Uterus (tissue), 4 donors: ENCODE data around the gene TMEM184B. TPM values are rescaled to one million over a fixed set of nuclear protein-coding genes. Genes with fewer than 3 reads are reported as not detected.

Experiments used
- DNase-seq, 2 donors: peaks; one replicate each; pipeline ENCODE4 v3.0.0-alpha.2; 2019 to 2020
- H3K27ac ChIP-seq, 2 donors: fragments of 200-600 bp; sonication (generic); 1 replicate in 1 of 2; 2 replicates in 1 of 2; pipeline ENCODE4 v1.5.1; 2016 to 2018
- H3K27me3 ChIP-seq, 2 donors: fragments of 200-600 bp; sonication (generic); one replicate each; pipeline ENCODE4 v1.5.1; 2018 to 2019; ENCODE audit warnings: control low read depth in 1 of 2
- H3K36me3 ChIP-seq, 2 donors: fragments of 200-600 bp; sonication (generic); one replicate each; pipeline ENCODE4 v1.5.1; 2019; ENCODE audit warnings: control low read depth in 1 of 2
- H3K4me1 ChIP-seq, 2 donors: fragments of 200-600 bp; sonication (generic); one replicate each; pipeline ENCODE4 v1.5.1; 2018 to 2019; ENCODE audit warnings: control low read depth in 1 of 2
- H3K4me3 ChIP-seq, 2 donors: fragments of 200-600 bp; sonication (generic); 1 replicate in 1 of 2; 2 replicates in 1 of 2; pipeline ENCODE4 v1.5.1; 2018 to 2019; ENCODE audit warnings: mild to moderate bottlenecking in 1 of 2
- H3K9me3 ChIP-seq, 2 donors: fragments of 200-600 bp; sonication (generic); one replicate each; pipeline ENCODE4 v1.5.1; 2019; ENCODE audit warnings: control low read depth in 1 of 2
- CTCF ChIP-seq, 4 experiments: fragments of 200-600 bp in 2 of 4; fragments of 450-650 bp in 2 of 4; sonication (generic) in 2 of 4; IDR thresholded peaks; one replicate each; pipeline ENCODE4 v1.5.1; 2016 to 2019; ENCODE audit warnings: antibody characterized with exemption in 4 of 4, mild to moderate bottlenecking in 2 of 4, moderate library complexity in 1 of 4
- POLR2A ChIP-seq, 2 donors: fragments of 450-650 bp; IDR thresholded peaks; one replicate each; pipeline ENCODE4 v1.6.1; 2016; ENCODE audit warnings: antibody characterized with exemption in 2 of 2, mild to moderate bottlenecking in 1 of 2, moderate library complexity in 1 of 2
- intact Hi-C: fragments of 100-400 bp; cut with DNase I; formaldehyde crosslinking; loops from one replicate; pipeline ENCODE4 v1.15.1; 2023; ENCODE audit warnings: low total_unique reads
- total RNA-seq, 4 donors: library from RNA; depleted of rRNA in 3 of 4; stranded (reverse); fragments of >200 nt in 3 of 4; gene quantifications; one replicate each; pipeline versions ENCODE4 v1.1.0 to v1.2.4, GENCODE V29; 2014 to 2023
- donor health status: DM: yes; HTN: yes; CAD: no.

The TMEM184B gene
- total RNA-seq, 4 donors from 2014 or later, result 31.7 to 70.4 (median 50.7) TPM

DNA sequence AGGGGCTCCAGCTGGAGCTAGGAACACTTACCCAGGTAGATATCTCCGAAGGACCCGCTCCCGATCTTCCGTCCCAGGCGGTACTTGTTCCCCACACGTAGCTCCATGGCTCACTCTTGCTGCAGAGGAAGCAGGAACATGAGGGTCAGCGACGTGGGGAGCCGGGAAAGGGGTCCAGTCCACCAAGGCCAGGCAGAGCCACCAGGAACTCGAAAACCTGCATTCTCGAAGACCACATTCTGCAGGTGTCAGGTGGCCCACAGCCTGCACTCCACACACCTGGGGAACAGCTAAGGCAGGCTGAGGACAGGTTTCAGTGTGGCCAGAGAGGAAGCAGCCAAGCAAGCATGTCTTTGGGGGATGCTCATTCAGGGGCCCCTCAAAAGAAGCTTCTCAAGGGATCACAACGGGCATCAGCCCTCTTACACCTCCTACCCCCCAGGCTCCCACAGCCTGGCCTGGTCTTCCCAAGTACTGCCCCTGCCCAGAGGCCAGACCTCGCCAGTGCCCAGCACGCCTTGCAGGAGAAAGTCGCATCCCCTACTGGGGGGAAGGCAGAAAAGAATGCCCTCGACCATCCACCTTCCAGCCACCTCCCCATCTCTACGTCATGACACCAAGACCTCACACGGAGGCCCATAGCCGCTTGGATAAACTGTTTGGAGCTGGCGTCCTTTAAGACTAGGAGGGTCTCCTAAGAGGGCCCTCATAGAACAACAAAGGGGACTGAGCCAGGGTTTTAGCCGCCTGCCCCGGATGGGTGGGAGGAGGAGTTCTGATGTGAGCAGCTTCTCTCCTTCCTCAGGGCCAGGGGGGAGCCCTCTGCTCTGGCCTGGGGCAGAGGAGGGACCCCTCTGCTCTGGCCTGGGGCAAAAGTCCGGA is 41.5 kb upstream of the TMEM184B start:
- intact Hi-C loops, result no loop called here
- peak overlapping the region; percentile 98 to 99 for H3K27ac ChIP-seq
- TF ChIP-seq POLR2A (IDR thresholded peaks at IDR 0.05) (no peak), CTCF (IDR thresholded peaks at IDR 0.05) (no peak)
- peak overlapping the region; percentile 71 to 73 for H3K4me3 ChIP-seq
- peaks cover 5 to 30% of the 10 kb centered on the region in 2 donors for H3K4me1 ChIP-seq
- no peaks in the 10 kb centered on the region for H3K36me3 ChIP-seq
- DNase-seq, result no peak
- H3K9me3 ChIP-seq, result no peaks in the 10 kb centered on the region
- no peaks in the 10 kb centered on the region for H3K27me3 ChIP-seq

DNA sequence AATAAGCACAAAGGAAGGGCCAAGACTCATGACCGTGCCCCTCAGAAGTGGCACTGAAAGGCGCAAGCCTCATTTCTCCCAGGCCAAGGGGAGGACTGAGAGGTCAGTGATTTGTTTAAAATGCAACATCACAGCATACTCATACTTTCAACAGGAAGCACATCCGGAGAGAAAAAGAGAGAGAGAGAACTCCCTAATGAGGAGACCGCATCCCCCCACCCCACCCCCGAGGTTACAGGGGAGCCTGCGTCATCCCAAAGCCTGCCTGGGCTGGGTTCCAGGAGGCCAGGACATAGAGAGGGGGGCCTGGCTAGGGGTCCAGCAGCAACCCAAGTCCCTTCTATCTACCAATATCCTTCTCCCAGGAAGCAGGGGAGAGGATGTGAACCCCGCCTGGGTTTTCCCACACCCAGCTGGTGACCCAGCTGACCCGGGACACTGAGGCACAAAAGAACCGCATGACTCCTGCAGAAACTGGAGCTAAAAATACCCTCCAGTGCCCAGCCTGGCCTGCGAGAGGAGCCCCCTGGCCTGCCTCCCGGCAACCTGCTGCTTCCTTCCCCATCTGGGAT is 40.7 kb upstream of the TMEM184B start:
- peak; percentile 85 to 86 for DNase-seq
- no peaks in the 10 kb centered on the region for H3K9me3 ChIP-seq
- H3K4me1 ChIP-seq, result peaks cover 11 to 36% of the 10 kb centered on the region in 2 donors
- H3K36me3 ChIP-seq, result no peaks in the 10 kb centered on the region
- intact Hi-C loops, result no loop called here
- H3K27ac ChIP-seq, result peak overlapping the region; percentile 98 to 99
- no peaks in the 10 kb centered on the region for H3K27me3 ChIP-seq
- peak overlapping the region; percentile 71 to 73 for H3K4me3 ChIP-seq
- TF ChIP-seq POLR2A (IDR thresholded peaks at IDR 0.05), result no peak
- TF ChIP-seq CTCF (IDR thresholded peaks at IDR 0.05), result no peak

DNA sequence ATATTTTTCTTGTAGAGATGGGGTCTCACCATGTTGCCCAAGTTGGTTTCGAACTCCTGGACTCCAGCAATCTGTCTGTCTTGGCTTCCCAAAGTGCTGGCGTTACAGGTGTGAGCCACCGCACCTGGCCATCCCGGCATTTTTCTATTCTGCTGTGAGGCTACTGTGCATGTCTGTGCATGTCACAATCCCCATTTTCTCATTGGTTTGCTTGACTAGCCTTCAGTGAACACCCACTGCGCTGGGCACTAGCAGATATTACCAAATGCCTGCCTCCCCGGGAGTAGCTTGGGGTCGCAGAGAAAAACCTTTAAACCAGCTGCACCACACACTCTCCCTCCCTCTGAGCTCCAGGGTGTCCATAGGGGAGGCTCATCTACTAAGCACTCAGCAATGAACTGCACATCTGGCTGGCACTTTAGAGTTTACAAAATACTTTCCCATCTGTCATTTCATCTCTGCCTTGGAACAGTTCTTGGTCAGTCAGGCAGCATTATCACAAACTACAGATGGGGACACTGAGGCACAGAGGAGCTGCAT is 39.5 kb upstream of the TMEM184B start:
- H3K9me3 ChIP-seq, result no peaks in the 10 kb centered on the region
- intact Hi-C loops, result no loop called here
- H3K4me1 ChIP-seq, result peaks cover 11 to 32% of the 10 kb centered on the region in 2 donors
- H3K4me3 ChIP-seq, result no peak overlapping the region
- H3K27me3 ChIP-seq, result no peaks in the 10 kb centered on the region
- DNase-seq, result no peak
- peak overlapping the region; percentile 98 to 99 for H3K27ac ChIP-seq
- no peak for TF ChIP-seq POLR2A (IDR thresholded peaks at IDR 0.05)
- H3K36me3 ChIP-seq, result no peaks in the 10 kb centered on the region

GRCh38 chr22:38311323-38311620 is 38.5 kb upstream of the TMEM184B start:
- no peaks in the 10 kb centered on the region for H3K9me3 ChIP-seq
- peak overlapping the region; percentile 66 to 98 for H3K27ac ChIP-seq
- peaks cover 11 to 32% of the 10 kb centered on the region in 2 donors for H3K4me1 ChIP-seq
- intact Hi-C loops, result no loop called here
- no peak for TF ChIP-seq POLR2A (IDR thresholded peaks at IDR 0.05)
- TF ChIP-seq CTCF (IDR thresholded peaks at IDR 0.05), result no peak
- H3K4me3 ChIP-seq, result no peak overlapping the region
- no peaks in the 10 kb centered on the region for H3K27me3 ChIP-seq
- H3K36me3 ChIP-seq, result no peaks in the 10 kb centered on the region
- no peak for DNase-seq

- peak in 1 of 2 donors; percentile 39 for DNase-seq
- intact Hi-C loops, result no loop called here
- Histone ChIP-seq H3K36me3 (no peaks in the 10 kb centered on the region), H3K27me3 (no peaks in the 10 kb centered on the region), H3K9me3 (no peaks in the 10 kb centered on the region), H3K4me1 (peaks cover 11 to 32% of the 10 kb centered on the region in 2 donors), H3K27ac (peak overlapping the region; percentile 66 to 98), H3K4me3 (no peak overlapping the region)
- TF ChIP-seq CTCF (IDR thresholded peaks at IDR 0.05) (no peak), POLR2A (IDR thresholded peaks at IDR 0.05) (no peak)
These were observed 37.9 kb upstream of the TMEM184B start for GRCh38 chr22:38310518-38311322.
